GM19035 (cell line): Measurements from ENCODE around the gene CAMK2D.
A peak's percentile ranks its signal among the peaks of the same experiment; 100 is the strongest.
"Not testable (repeated sequence)": the region's sequence is repeated elsewhere in the genome, so short reads cannot be mapped to it uniquely, and the experiment has no call there.

ENCODE experiments used
- ATAC-seq: cut with Tn5 transposase; IDR thresholded peaks from one replicate; pipeline ENCODE4 v1.9.1; 2021; ENCODE audit not compliant: unreplicated experiment

The CAMK2D gene

GRCh38 chr4:113761620-113762185, at the start of gene CAMK2D:
Gene CAMK2D (minus strand): TSS chr4:113761738. CDS start chr4:113761068, 670 bp downstream.
- ATAC-seq: peak; percentile 44

DNA sequence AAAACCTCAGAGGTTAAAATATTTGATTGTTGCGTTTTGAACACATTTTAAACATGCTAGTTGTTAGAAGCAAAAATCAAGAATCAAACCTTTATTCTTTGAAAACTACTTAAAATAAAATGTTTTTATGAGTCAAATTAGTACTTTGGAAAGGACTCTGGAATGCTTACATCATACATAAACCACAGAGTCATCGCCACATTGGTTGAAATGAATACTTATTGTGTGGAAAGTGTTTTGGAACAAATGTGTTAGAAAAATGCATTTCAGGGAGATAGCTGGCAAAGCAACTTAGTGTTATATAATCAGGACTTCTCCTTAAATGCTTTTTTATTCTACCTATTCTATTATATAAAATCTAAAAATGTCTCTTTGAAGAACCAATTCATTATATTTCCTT, 49.4 kb upstream of the CAMK2D start:
- ATAC-seq: no peak

GRCh38 chr4:113809311-113809710, 47.8 kb upstream of the CAMK2D start:
- ATAC-seq: no peak

- ATAC-seq: no peak
Measured at GRCh38 chr4:113806850-113807249, 45.3 kb upstream of the CAMK2D start.

DNA sequence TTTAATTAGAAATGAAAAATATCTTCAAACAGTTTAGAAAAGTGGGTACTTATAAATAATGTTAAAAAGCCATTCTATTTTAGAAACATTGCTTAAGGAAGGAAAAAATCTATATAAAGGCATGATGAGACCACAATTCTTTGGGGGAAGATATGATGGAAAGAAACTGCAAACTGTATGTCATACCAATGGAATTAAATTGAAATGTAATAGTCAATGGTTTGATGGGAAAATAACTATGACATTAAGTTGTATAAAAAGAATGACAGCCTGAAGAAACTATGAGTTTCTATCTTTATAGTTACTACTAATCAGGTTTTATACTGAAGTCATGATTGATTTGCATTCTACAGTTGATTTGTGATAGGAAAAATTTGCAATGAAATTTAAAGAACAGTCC, 40.3 kb upstream of the CAMK2D start:
- ATAC-seq: no peak

- not testable (repeated sequence) for ATAC-seq
Measured at GRCh38 chr4:113796381-113796780, 34.8 kb upstream of the CAMK2D start.

- no peak for ATAC-seq
Measured at GRCh38 chr4:113790478-113790877, 28.9 kb upstream of the CAMK2D start.

DNA sequence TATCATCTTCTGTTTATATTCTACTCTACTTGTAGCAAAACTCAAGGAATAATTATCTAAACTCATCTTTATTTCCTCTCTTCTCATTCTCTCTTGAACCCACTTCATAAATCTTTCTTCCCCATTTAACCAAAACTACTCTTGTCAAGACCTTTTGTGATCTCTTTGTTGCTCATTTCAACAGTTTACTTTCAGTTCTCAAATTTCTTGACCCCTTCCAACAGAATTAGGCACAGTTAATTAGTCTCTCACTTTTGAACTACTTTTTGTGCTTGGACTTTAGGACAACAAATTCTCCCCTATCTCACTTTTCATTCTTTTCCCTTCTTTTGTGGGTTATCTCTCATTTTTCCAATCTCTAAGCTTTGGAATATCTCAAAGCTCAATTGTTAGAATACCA, 27.4 kb upstream of the CAMK2D start:
- ATAC-seq: no peak

GRCh38 chr4:113785781-113786180, 24.2 kb upstream of the CAMK2D start:
- no peak for ATAC-seq

DNA sequence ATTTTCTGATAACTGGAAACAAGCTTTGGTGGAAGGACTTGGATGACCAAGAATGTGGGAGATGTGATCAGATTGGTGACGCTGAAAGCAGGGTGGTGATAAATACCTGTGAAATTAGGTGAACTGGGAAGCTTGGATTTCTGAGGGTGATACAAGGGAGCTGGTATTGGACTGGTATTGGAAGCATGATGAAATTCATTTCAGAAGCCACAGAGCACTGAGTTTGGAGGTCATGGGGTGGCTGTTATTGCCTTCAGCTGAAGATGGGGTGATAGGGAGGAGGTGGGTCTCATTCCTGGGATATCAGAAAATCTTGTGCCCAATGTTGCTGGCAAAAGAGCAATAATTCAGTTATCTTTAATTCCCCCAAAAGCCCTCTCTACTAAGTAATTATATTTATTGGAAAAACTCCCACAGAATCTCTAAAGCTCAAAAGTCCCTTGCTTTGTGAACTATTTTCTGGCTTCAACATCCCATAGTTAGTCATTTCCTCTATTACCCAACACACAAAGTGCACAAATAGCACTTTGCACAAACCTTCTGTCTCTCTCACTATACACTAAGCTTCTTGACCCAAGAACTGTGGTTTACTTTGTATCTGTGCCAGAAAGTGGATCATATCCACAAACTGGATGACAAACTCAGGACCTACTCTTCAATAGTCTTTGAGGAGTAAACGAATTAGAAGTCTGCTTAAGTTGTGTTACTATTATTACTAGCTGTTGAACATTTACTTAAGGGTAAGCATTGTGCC, 23.1 kb upstream of the CAMK2D start:
- no peak for ATAC-seq

DNA sequence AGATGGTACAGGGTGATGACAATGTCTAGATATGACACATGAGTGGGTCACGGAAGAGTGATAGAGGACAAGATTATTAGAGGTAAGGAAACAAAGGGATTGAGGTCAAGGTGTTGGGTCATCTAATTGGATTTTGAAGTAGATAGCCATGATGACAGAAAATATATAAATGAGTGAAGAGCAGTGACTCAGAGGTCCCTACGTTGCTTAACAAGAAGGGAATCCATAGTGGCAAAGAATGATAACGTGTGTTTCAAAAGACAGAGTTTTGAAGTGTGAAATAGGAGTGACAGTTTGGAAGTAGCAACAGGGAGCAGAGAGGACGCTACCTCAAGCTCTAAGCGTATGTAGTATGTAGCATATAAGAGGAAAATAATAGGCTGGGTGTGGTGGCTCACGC, 22.2 kb upstream of the CAMK2D start:
- no peak for ATAC-seq

DNA sequence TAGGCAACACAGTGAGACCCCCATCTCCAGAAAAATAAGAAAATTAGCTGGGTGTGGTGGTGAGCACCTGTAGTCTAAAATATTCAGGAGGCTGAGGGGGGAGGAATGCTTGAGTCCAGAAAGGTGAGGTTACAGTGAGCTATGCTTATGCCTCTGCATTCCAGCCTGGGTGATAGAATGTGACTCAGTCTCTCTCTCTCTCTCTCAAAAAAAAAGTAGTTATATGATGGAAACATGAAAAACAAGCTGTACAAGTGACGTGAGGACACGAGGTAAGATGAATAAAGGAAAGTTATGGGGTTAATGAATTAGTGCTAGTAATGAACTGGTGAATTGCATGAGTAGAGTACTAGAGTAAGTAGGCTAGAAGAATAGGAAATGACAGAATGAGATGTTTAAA, 21.8 kb upstream of the CAMK2D start:
- ATAC-seq: no peak

DNA sequence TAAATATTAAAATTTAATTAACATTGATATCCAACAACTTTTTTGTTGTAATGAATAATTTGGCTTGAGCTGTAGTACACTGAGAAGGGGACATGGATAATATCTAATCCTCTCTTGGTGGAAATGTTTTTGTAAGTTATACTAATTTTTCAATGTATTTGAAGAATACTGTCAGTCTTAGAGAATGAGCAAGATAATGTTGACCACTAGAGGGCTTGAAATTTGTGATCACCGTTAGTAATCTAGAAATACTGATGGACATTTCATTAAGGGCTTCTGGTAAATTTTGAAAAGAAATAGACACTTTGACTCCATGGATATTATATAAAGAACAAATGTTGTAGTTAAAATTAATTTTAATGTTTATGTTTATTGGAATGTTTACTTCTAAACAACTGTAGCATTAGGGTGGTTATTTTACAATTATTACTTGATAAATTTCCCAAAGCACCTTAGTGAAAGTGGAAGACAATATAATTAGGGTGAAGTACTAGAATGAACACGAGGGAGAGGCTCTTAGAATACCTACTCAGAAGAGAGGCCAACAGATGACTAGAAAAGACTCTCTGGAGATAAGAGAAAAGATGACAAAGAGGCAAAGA, 20.0 kb upstream of the CAMK2D start:
- peak; percentile 68 for ATAC-seq

DNA sequence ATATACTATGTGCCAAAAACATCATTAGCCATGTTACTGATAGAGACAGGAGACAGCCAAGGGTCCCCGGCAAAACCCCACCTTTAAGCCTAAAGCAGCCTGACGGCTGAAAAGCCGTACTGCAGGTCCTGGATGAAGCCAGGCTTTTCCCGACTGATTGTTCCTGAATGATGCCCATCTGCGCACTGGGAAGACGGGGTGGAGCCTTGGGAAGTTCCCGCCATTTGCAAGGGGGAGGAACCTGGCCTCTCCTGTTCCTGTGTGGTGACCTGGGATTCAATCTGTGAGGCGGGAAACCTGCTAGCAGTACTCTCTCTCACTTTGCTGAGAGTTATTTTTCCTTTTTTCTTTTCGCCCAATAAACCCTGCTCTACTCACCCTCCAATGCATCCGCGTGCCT, 15.1 kb upstream of the CAMK2D start:
- ATAC-seq: no peak

DNA sequence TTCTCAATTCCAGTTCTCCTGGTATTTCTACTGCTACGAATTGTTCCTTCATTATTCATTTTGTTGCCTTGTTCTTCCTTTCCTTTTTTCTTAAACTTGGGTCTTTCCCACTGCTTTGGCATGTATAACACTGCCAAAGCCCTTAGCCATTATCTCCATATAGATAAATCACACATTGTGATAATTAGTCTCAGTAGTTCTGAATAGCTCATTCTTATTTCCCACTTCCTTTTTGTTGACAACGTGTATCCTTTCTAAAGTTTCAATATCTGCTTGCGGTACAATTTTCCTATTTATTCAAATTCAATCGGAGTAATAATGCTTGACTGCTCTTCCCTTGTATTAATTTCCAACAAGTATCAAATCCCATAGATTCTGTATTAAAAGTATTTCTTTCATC, 14.5 kb upstream of the CAMK2D start:
- ATAC-seq: no peak

DNA sequence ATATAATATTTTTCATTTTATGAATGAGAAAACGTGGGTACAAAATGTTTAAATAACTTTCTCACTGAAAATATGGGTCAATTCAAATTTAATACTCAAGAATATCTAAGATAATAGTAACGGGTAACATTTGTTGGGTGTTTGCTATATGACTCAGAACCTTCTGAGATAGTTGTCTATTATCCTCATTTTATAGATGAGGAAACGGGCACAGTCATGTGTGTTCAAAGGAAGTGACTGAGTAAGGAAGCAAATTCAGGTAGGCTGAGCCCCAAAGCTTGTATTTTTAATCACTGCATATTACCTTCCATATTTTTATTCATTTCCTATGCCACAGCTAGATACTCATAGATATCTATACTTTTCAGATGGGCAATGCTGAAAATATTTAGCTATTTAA, 12.2 kb upstream of the CAMK2D start:
- ATAC-seq: no peak

- ATAC-seq: no peak
Measured at GRCh38 chr4:113773014-113773413, 11.5 kb upstream of the CAMK2D start.

GRCh38 chr4:113772319-113772718, 10.8 kb upstream of the CAMK2D start:
- no peak for ATAC-seq

DNA sequence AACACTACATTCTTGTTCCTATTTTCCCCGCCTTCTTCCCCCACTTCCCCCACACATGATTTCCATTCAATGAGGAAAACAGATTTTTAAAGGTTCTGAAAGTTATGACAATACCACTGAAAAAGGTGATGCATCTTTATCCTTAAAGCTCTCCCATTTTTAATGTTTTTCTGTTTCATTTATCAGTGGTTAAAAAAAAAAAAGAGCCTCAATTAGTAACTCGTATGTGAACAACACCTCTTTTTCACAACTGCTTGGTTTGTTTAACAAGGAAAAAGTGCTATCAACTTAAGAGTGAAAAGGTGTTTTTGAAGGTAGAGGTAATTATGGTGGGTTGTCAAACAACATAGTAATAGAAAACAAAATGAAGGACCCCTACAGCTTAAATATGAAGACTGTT, 8.2 kb upstream of the CAMK2D start:
- ATAC-seq: no peak

DNA sequence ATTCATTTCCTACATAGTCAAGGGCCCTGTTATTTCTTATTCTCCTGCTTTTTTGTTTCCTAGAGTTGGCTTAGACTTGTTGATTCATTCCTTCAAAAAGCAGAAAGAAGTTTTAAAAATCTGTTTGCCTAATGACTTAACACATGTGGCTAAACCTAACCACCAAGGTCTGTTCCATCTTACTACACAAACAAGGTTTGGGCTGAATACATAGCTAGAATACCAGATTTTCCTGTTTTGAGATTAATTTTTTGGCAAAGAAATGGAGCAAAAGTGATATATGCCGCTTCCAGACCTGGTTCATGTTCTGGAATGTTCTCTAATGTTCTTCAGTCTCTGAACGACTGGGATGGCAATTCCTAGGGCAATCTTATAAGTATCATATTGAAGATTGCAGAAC, 7.4 kb upstream of the CAMK2D start:
- no peak for ATAC-seq

DNA sequence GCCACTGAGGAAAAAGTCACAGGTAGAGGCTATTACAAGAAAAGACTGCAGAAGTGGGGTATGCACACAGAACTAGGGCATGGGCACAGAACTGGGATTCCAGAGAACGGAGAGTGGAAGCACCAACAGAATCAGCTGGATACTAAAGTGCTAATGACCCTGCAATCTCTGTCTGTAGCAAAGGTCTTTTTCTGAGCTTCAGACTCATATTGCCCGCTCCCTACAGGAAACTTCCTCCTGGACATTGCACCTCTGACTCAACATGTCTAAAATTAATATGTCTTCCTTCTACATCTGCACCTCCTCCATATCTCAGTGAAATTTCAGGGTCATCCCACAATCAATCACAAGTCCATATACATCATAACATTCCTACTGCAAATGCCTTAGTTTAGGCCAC, 5.3 kb upstream of the CAMK2D start:
- ATAC-seq: no peak

DNA sequence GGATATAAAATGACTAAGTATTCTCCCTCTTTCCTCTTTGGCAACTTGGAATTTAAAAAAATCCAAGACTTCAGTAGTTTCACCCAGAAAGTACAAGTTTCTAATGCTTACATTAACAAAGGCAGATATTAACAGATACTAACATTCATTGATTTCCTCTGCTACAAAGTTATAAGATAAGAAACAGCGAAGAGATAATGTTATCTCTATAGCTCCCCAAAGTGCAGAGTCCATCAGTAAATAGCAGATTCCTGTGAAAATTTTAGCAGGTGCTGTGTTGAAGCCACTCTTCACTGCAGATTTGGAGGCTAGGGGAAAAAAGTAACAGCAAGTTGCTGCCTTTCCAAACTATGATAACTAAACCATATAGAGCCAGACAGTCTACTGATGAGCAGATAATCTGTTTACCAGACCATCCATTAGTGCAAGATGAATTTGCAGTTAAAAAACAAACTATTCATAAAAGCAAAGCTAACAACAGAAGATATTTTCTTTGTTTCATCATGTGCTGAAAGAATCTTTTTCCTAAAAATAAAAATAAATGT, 3.3 kb upstream of the CAMK2D start:
- no peak for ATAC-seq
